Right ventricle myocardium superior (tissue), 1 donor: ENCODE measurements around the gene ZNF112. TPM values are rescaled to one million over a fixed set of nuclear protein-coding genes. Genes with fewer than 3 reads are reported as not detected.
A peak's percentile ranks its signal among the peaks of the same experiment; 100 is the strongest.
"Not testable (repeated sequence)": the region's sequence is repeated elsewhere in the genome, so short reads cannot be mapped to it uniquely, and the experiment has no call there.

Source experiments
- ATAC-seq: fragments of 200-7000 bp; cut with Tn5 transposase; one replicate; pipeline ENCODE4 v1.9.1; 2020; ENCODE audit warnings: mild to moderate bottlenecking; ENCODE audit not compliant: poor library complexity
- DNase-seq: peaks from one replicate; pipeline ENCODE4 v3.0.0-alpha.2; 2020
- intact Hi-C: fragments of 100-400 bp; cut with DNase I; formaldehyde crosslinking; loops from one replicate; pipeline ENCODE4 v1.11.2; 2022
- long read RNA-seq: library from polyadenylated mRNA; unstranded; transcript quantifications from one replicate; pipeline ENCODE4 v2.0.0, GENCODE V29; 2021
- total RNA-seq: library from RNA; stranded (reverse); fragmentation: NEBNext Ultra II Directional; extraction: Animal tissue kit (Norgen Biotek cat#: 25700); gene quantifications from one replicate; pipeline ENCODE4 v1.2.1, GENCODE V29; 2021
- donor health status: DM: no; HTN: yes; CAD: no; lungs with severe emphysema.

ZNF112 gene
- total RNA-seq = 3.4 TPM
- long read RNA-seq, partial matches to known transcripts = 0 of 4 reads
- long read RNA-seq, other reads (novel, unspliced or antisense) = 2 of 4 reads

- peak; percentile 88 for DNase-seq
- intact Hi-C loops = no loop called here
- peak; percentile 100 for ATAC-seq
Measured at GRCh38 chr19:44356383-44357111, at the start of gene ZNF112. Gene ZNF112 (minus strand): TSS chr19:44356680. CDS start chr19:44340539, 16,141 bp downstream.

GRCh38 chr19:44401139-44402115, 44.9 kb upstream of the ZNF112 start, which contains the start of gene ZNF285:
Gene ZNF285 (minus strand): TSS chr19:44401608. CDS start chr19:44397213, 4,395 bp downstream.
- ATAC-seq (peak; percentile 100), DNase-seq (peak; percentile 98)
- intact Hi-C loops = no loop called here

- ATAC-seq, intact Hi-C loops, DNase-seq: not testable (repeated sequence)
Measured at GRCh38 chr19:44389268-44389667, 32.8 kb upstream of the ZNF112 start.

- DNase-seq (no peak), ATAC-seq (no peak)
- intact Hi-C loops = no loop called here
Measured at GRCh38 chr19:44374789-44375188, 18.3 kb upstream of the ZNF112 start.

- DNase-seq (no peak), ATAC-seq (no peak)
- intact Hi-C loops = no loop called here
Measured at GRCh38 chr19:44371815-44372480, 15.5 kb upstream of the ZNF112 start.

GRCh38 chr19:44367024-44367423, 10.5 kb upstream of the ZNF112 start:
- ATAC-seq = no peak
- intact Hi-C loops = no loop called here
- no peak for DNase-seq

GRCh38 chr19:44346556-44346955, 9.9 kb downstream of the ZNF112 start:
- DNase-seq (no peak), ATAC-seq (no peak)
- intact Hi-C loops = loop anchor here (5.0 kb wide), 1 partner anchor 39 kb away; the partner anchor contains the start of gene ZNF235

GRCh38 chr19:44345959-44346358, 10.5 kb downstream of the ZNF112 start:
- ATAC-seq = peak; percentile 82
- intact Hi-C loops = loop anchor here (5.0 kb wide), 1 partner anchor 39 kb away; the partner anchor contains the start of gene ZNF235
- no peak for DNase-seq

- DNase-seq (no peak), ATAC-seq (no peak)
- intact Hi-C loops = no loop called here
Measured at GRCh38 chr19:44344255-44344654, 12.2 kb downstream of the ZNF112 start.

- DNase-seq = no peak
- intact Hi-C loops = no loop called here
- ATAC-seq = peak; percentile 54
Measured at GRCh38 chr19:44341794-44342193, 14.7 kb downstream of the ZNF112 start.

GRCh38 chr19:44334639-44335038, 21.8 kb downstream of the ZNF112 start:
- intact Hi-C loops, ATAC-seq: not testable (repeated sequence)

GRCh38 chr19:44332145-44332544, 24.3 kb downstream of the ZNF112 start:
- ATAC-seq = no peak
- no peak for DNase-seq
- intact Hi-C loops = no loop called here

More at GRCh38 chr19:44334639-44335038, 21.8 kb downstream of the ZNF112 start:
- DNase-seq = not testable (repeated sequence)

- intact Hi-C loops = no loop called here
- DNase-seq (no peak), ATAC-seq (no peak)
Measured at GRCh38 chr19:44315883-44316282, 40.6 kb downstream of the ZNF112 start.

- ATAC-seq (no peak), DNase-seq (no peak)
- intact Hi-C loops = no loop called here
Measured at GRCh38 chr19:44313231-44313630, 43.2 kb downstream of the ZNF112 start.

GRCh38 chr19:44308011-44308410, 48.5 kb downstream of the ZNF112 start:
- DNase-seq = no peak
- intact Hi-C loops = loop anchor here (5.0 to 10.0 kb wide), 2 partner anchors 39 to 193 kb away; partner anchors contain the start of gene ZNF225
- no peak for ATAC-seq

GRCh38 chr19:44306283-44306682, 50.2 kb downstream of the ZNF112 start:
- ATAC-seq = no peak
- intact Hi-C loops = loop anchor here (5.0 to 10.0 kb wide), 2 partner anchors 41 to 191 kb away; partner anchors contain the start of gene ZNF225
- no peak for DNase-seq

- intact Hi-C loops = loop anchor here (5.0 to 10.0 kb wide), 2 partner anchors 42 to 191 kb away; partner anchors contain the start of gene ZNF225
- DNase-seq (peak; percentile 34), ATAC-seq (no peak)
Measured at GRCh38 chr19:44305457-44305856, 51.0 kb downstream of the ZNF112 start.

- DNase-seq = peak; percentile 92
Measured at GRCh38 chr19:44304659-44305193, 51.8 kb downstream of the ZNF112 start, which contains the start of gene ZNF235. Gene ZNF235 (minus strand): TSS chr19:44305025. CDS start chr19:44303404, 1,621 bp downstream.

More at GRCh38 chr19:44304659-44305193, 51.8 kb downstream of the ZNF112 start, which contains the start of gene ZNF235:
- ATAC-seq = peak; percentile 100
- intact Hi-C loops = loop anchor here (5.0 to 10.0 kb wide), 2 partner anchors 43 to 190 kb away; partner anchors contain the start of gene ZNF225
